Measurements from ENCODE around the gene IRF4. TPM values are rescaled to one million over a fixed set of nuclear protein-coding genes. Genes with fewer than 3 reads are reported as not detected.

The IRF4 gene
- total and polyA plus RNA-seq, 2 donors (not counting 3 experiments of a cell fraction or from before 2014, with no cell fraction given): not detected

DNA sequence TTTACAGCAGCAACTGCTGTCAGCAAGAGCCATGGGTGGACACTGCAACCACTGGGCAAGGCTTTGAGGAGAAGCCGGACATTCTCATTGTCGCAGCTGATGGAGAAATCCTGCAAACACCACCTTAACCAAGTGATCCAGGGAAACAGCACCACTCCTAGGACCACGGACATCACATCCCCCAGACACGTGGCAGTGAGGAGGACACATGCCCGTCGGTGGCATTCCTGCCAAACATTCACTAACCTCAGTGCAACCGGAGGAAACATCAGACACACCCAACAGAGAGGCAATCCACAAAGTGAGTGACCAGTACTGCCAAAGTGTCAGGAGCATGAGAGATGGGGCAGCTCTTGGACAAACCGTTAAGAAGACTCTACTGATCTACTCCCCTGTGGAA, 16.6 kb upstream of the IRF4 start:
- Histone ChIP-seq H3K4me2 (ENCODE audit: insufficient read depth, low read length) (no peak overlapping the region), H3K27ac (ENCODE audit: insufficient read depth, low read depth, low read length) (no peak overlapping the region), H2AFZ (ENCODE audit: low read depth, low read length) (no peak overlapping the region), H3K9ac (replicated peaks; ENCODE audit: extremely low read depth, insufficient read depth, low read length) (no peak overlapping the region), H3K9me3 (replicated peaks; ENCODE audit: control insufficient read depth, insufficient read depth, low read length) (no peaks in the 10 kb centered on the region), H3K4me3 (replicated peaks in 1 of 3; ENCODE audit: insufficient read depth in 1 of 3, low read depth in 1 of 3, low read length in 3 of 3) (no peak overlapping the region), H3K9me1 (replicated peaks; ENCODE audit: control insufficient read depth, extremely low read depth, insufficient read depth, low read length) (no peaks in the 10 kb centered on the region), H3K4me1 (ENCODE audit: control insufficient read depth, extremely low read depth, insufficient read depth, low read length) (no peaks in the 10 kb centered on the region), H3K27me3 (ENCODE audit: control insufficient read depth in 2 of 2, insufficient read depth in 2 of 2, low read length in 2 of 2) (peaks cover 0 to 7% of the 10 kb centered on the region in 2 experiments), H4K20me1 (replicated peaks; ENCODE audit: control insufficient read depth, extremely low read depth, insufficient read depth, low read length) (no peaks in the 10 kb centered on the region), H3K36me3 (ENCODE audit: control insufficient read depth in 2 of 2, extremely low read depth in 1 of 2, insufficient read depth in 2 of 2, low read length in 2 of 2) (no peaks in the 10 kb centered on the region), H3K79me2 (ENCODE audit: control insufficient read depth, insufficient read depth, low read length) (no peaks in the 10 kb centered on the region)
- no peak for TF ChIP-seq EZH2 (IDR thresholded peaks at IDR 0.05; ENCODE audit: borderline replicate concordance, low read depth, low read length, severe bottlenecking)
- TF ChIP-seq FOS (IDR thresholded peaks at IDR 0.05; ENCODE audit: borderline replicate concordance, insufficient read depth, low read length): no peak
- ChIA-PET POLR2A (no interaction called here), CTCF (no interaction called here)
- intact Hi-C loops (cut with micrococcal nuclease) (loop anchor here (5.0 kb wide), 1 partner anchor 188 kb away; no protein-coding TSS in a partner anchor), dilution Hi-C loops (cut with MboI; ENCODE audit: extremely low pct_ligation_motif_present, low sequenced_read_pairs) (no loop called here)
- no TSS peak for BruUV-seq (replicated peaks)
- DNase-seq (ENCODE audit: low read depth, low spot score): no peak
- FAIRE-seq: peak; percentile 21

- no TSS peak for BruUV-seq (replicated peaks)
- Histone ChIP-seq H3K9me3 (replicated peaks; ENCODE audit: control insufficient read depth, insufficient read depth, low read length) (no peaks in the 10 kb centered on the region), H2AFZ (ENCODE audit: low read depth, low read length) (no peak overlapping the region), H3K4me3 (replicated peaks in 1 of 3; ENCODE audit: insufficient read depth in 1 of 3, low read depth in 1 of 3, low read length in 3 of 3) (no peak overlapping the region), H3K36me3 (ENCODE audit: control insufficient read depth in 2 of 2, extremely low read depth in 1 of 2, insufficient read depth in 2 of 2, low read length in 2 of 2) (no peaks in the 10 kb centered on the region), H4K20me1 (replicated peaks; ENCODE audit: control insufficient read depth, extremely low read depth, insufficient read depth, low read length) (no peaks in the 10 kb centered on the region), H3K9me1 (replicated peaks; ENCODE audit: control insufficient read depth, extremely low read depth, insufficient read depth, low read length) (no peaks in the 10 kb centered on the region), H3K79me2 (ENCODE audit: control insufficient read depth, insufficient read depth, low read length) (no peaks in the 10 kb centered on the region), H3K27ac (ENCODE audit: insufficient read depth, low read depth, low read length) (no peak overlapping the region), H3K4me1 (ENCODE audit: control insufficient read depth, extremely low read depth, insufficient read depth, low read length) (no peaks in the 10 kb centered on the region), H3K4me2 (ENCODE audit: insufficient read depth, low read length) (no peak overlapping the region), H3K27me3 (ENCODE audit: control insufficient read depth in 2 of 2, insufficient read depth in 2 of 2, low read length in 2 of 2) (peaks cover 0 to 7% of the 10 kb centered on the region in 2 experiments), H3K9ac (replicated peaks; ENCODE audit: extremely low read depth, insufficient read depth, low read length) (no peak overlapping the region)
- DNase-seq (ENCODE audit: low read depth, low spot score): no peak
- CTCF ChIA-PET: interaction anchor here (1.2 kb wide), 1 partner anchor 28 kb away, joined by 3 read pairs; no protein-coding TSS in a partner anchor
- no peak for TF ChIP-seq POLR2A (IDR thresholded peaks at IDR 0.05; ENCODE audit: low read depth, low read length)
- TF ChIP-seq, protein P1, sequence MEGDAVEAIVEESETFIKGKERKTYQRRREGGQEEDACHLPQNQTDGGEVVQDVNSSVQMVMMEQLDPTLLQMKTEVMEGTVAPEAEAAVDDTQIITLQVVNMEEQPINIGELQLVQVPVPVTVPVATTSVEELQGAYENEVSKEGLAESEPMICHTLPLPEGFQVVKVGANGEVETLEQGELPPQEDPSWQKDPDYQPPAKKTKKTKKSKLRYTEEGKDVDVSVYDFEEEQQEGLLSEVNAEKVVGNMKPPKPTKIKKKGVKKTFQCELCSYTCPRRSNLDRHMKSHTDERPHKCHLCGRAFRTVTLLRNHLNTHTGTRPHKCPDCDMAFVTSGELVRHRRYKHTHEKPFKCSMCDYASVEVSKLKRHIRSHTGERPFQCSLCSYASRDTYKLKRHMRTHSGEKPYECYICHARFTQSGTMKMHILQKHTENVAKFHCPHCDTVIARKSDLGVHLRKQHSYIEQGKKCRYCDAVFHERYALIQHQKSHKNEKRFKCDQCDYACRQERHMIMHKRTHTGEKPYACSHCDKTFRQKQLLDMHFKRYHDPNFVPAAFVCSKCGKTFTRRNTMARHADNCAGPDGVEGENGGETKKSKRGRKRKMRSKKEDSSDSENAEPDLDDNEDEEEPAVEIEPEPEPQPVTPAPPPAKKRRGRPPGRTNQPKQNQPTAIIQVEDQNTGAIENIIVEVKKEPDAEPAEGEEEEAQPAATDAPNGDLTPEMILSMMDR (IDR thresholded peaks at IDR 0.05; ENCODE audit: extremely low read depth in 1 of 2, insufficient read depth in 1 of 2, low read depth in 1 of 2, low read length in 2 of 2): no peak
- no peak for TF ChIP-seq MYC (IDR thresholded peaks at IDR 0.05; ENCODE audit: low read depth, low read length)
- no peak for TF ChIP-seq GATA2 (IDR thresholded peaks at IDR 0.05; ENCODE audit: insufficient read depth, insufficient read length, low read depth, low read length)
- no peak for TF ChIP-seq POLR2AphosphoS5 (IDR thresholded peaks at IDR 0.05; ENCODE audit: insufficient read depth, low read depth, low read length)
- TF ChIP-seq JUN (IDR thresholded peaks at IDR 0.05; ENCODE audit: borderline replicate concordance, insufficient read depth, insufficient read length, low read depth): no peak
- TF ChIP-seq EZH2 (IDR thresholded peaks at IDR 0.05; ENCODE audit: borderline replicate concordance, low read depth, low read length, severe bottlenecking): no peak
- no peak for TF ChIP-seq FOS (IDR thresholded peaks at IDR 0.05; ENCODE audit: borderline replicate concordance, insufficient read depth, low read length)
- no peak for TF ChIP-seq MAX (IDR thresholded peaks at IDR 0.05; ENCODE audit: insufficient read depth, insufficient read length)
- dilution Hi-C loops (cut with MboI; ENCODE audit: extremely low pct_ligation_motif_present, low sequenced_read_pairs): no loop called here
- POLR2A ChIA-PET: no interaction called here
- FAIRE-seq: peak; percentile 63
- intact Hi-C loops (cut with micrococcal nuclease): no loop called here
These were observed 14.5 kb upstream of the IRF4 start for GRCh38 chr6:376827-377640.
